CD14-positive monocyte (primary cell): ENCODE measurements around the gene SPATA2L. TPM values are rescaled to one million over a fixed set of nuclear protein-coding genes. Genes with fewer than 3 reads are reported as not detected.

Experiments used
- DNase-seq, 3 donors: peaks; one replicate each; pipeline ENCODE4 v3.0.0-alpha.2; 2011 to 2022
- H2AFZ ChIP-seq: 2 replicates; pipeline ENCODE4 v1.6.0; 2012; ENCODE audit warnings: mild to moderate bottlenecking, low read depth, low read length, inconsistent platforms; ENCODE audit not compliant: insufficient read depth, poor library complexity, severe bottlenecking
- H3K27ac ChIP-seq, 2 donors: 1 replicate in 1 of 2; 2 replicates in 1 of 2; pipeline ENCODE4 v1.5.1; 2012 to 2013; ENCODE audit warnings: low read length in 2 of 2, control low read depth in 1 of 2, inconsistent platforms in 1 of 2, low read depth in 1 of 2, mild to moderate bottlenecking in 1 of 2
- H3K27me3 ChIP-seq, 2 donors: one replicate each; pipeline versions ENCODE4 v1.6.0 to v1.6.1; 2011 to 2013; ENCODE audit warnings: low read length in 2 of 2; ENCODE audit not compliant: control insufficient read depth in 2 of 2, insufficient read depth in 2 of 2
- H3K36me3 ChIP-seq, 2 donors: replicated peaks in 1 of 2; 1 replicate in 1 of 2; 2 replicates in 1 of 2; pipeline versions ENCODE4 v1.5.1 to v1.6.1; 2012 to 2013; ENCODE audit warnings: low read length in 2 of 2, control low read depth in 1 of 2, inconsistent platforms in 1 of 2, mild to moderate bottlenecking in 1 of 2; ENCODE audit not compliant: insufficient read depth in 2 of 2, control insufficient read depth in 1 of 2
- H3K4me1 ChIP-seq, 2 donors: 1 replicate in 1 of 2; 2 replicates in 1 of 2; pipeline versions ENCODE4 v1.5.1 to v1.6.1; 2012 to 2013; ENCODE audit warnings: low read length in 2 of 2, control low read depth in 1 of 2, inconsistent platforms in 1 of 2, mild to moderate bottlenecking in 1 of 2, moderate library complexity in 1 of 2; ENCODE audit not compliant: insufficient read depth in 2 of 2, control insufficient read depth in 1 of 2
- H3K4me2 ChIP-seq: replicated peaks from 2 replicates; pipeline ENCODE3; 2012; ENCODE audit warnings: low read length, moderate library complexity, mild to moderate bottlenecking; ENCODE audit not compliant: poor library complexity, severe bottlenecking; ENCODE audit errors: extremely low read depth
- H3K4me3 ChIP-seq, 3 experiments: fragments of 200-600 bp in 1 of 3; sonication (generic) in 1 of 3; replicated peaks in 1 of 3; 1 replicate in 2 of 3; 2 replicates in 1 of 3; pipeline ENCODE4 v1.5.1; 2011 to 2013; ENCODE audit warnings: low read length in 3 of 3, mild to moderate bottlenecking in 3 of 3, control low read depth in 2 of 3, low read depth in 2 of 3, inconsistent platforms in 1 of 3, moderate library complexity in 1 of 3
- H3K79me2 ChIP-seq: 2 replicates; pipeline ENCODE4 v1.6.0; 2012; ENCODE audit warnings: mild to moderate bottlenecking, control low read depth, inconsistent platforms, low read length, moderate library complexity; ENCODE audit not compliant: insufficient read depth
- H3K9ac ChIP-seq: 2 replicates; pipeline ENCODE4 v1.6.0; 2017; ENCODE audit warnings: low read length, mild to moderate bottlenecking; ENCODE audit not compliant: insufficient read depth, poor library complexity, severe bottlenecking
- H3K9me3 ChIP-seq, 2 donors: replicated peaks in 1 of 2; 1 replicate in 1 of 2; 2 replicates in 1 of 2; pipeline versions ENCODE4 v1.5.1 to v1.6.1; 2012 to 2013; ENCODE audit warnings: low read length in 2 of 2, control low read depth in 1 of 2; ENCODE audit not compliant: control insufficient read depth in 1 of 2, insufficient read depth in 1 of 2
- H4K20me1 ChIP-seq: 2 replicates; pipeline ENCODE4 v1.6.0; 2012; ENCODE audit warnings: mild to moderate bottlenecking, low read length, control low read depth, moderate library complexity; ENCODE audit not compliant: insufficient read depth
- H3K27ac Mint-ChIP-seq, 7 donors: one replicate each; pipeline ENCODE4 v1.8.0; 2020; ENCODE audit warnings: mild to moderate bottlenecking in 7 of 7, mixed read lengths in 7 of 7, moderate library complexity in 6 of 7, inconsistent platforms in 2 of 7
- H3K27me3 Mint-ChIP-seq, 3 donors: one replicate each; pipeline ENCODE4 v1.8.0; 2021 to 2022; ENCODE audit warnings: low read depth in 3 of 3, mild to moderate bottlenecking in 3 of 3, mixed read lengths in 3 of 3, moderate library complexity in 3 of 3, inconsistent platforms in 1 of 3
- H3K36me3 Mint-ChIP-seq, 2 donors: one replicate each; pipeline ENCODE4 v1.8.0; 2020; ENCODE audit warnings: mixed read lengths in 2 of 2, inconsistent platforms in 1 of 2, mild to moderate bottlenecking in 1 of 2
- H3K4me1 Mint-ChIP-seq: one replicate; pipeline ENCODE4 v1.8.0; 2020; ENCODE audit warnings: mild to moderate bottlenecking, mixed read lengths
- H3K4me3 Mint-ChIP-seq, 2 donors: one replicate each; pipeline ENCODE4 v1.8.0; 2020; ENCODE audit warnings: mild to moderate bottlenecking in 2 of 2, mixed read lengths in 2 of 2, moderate library complexity in 1 of 2
- H3K9me3 Mint-ChIP-seq, 7 donors: one replicate each; pipeline ENCODE4 v1.8.0; 2020 to 2022; ENCODE audit warnings: mixed read lengths in 7 of 7, mild to moderate bottlenecking in 6 of 7, moderate library complexity in 6 of 7, inconsistent platforms in 2 of 7
- CTCF ChIP-seq: fragments of 200-600 bp; IDR thresholded peaks from one replicate; pipeline ENCODE4 v1.8.0; 2022; ENCODE audit warnings: antibody characterized with exemption, mild to moderate bottlenecking
- WGBS: methylation state at CpG from one replicate; pipeline ENCODE4 v1.1.5; 2013; ENCODE audit warnings: missing lambda C conversion rate; ENCODE audit not compliant: insufficient coverage; 5-methylcytosine and 5-hydroxymethylcytosine counted together
- intact Hi-C, 2 donors: fragments of 100-400 bp; cut with micrococcal nuclease; formaldehyde crosslinking; loops; one replicate each; pipeline versions ENCODE4 v1.15.0 to v1.15.1; 2023
- polyA plus RNA-seq, 3 donors: library from polyadenylated mRNA; depleted of rRNA in 1 of 3; unstranded in 2 of 3; stranded (reverse) in 1 of 3; fragments of 300-500 nt in 2 of 3; fragments of >200 nt in 1 of 3; fragmentation: Illumina TruSeq in 2 of 3; gene quantifications; 1 replicate in 2 of 3; 2 replicates in 1 of 3; pipeline ENCODE4 v1.2.3, GENCODE V29; 2012 to 2021

SPATA2L gene
- polyA plus RNA-seq, 3 donors = 10.0 to 17.6 (median 15.1) TPM

DNA sequence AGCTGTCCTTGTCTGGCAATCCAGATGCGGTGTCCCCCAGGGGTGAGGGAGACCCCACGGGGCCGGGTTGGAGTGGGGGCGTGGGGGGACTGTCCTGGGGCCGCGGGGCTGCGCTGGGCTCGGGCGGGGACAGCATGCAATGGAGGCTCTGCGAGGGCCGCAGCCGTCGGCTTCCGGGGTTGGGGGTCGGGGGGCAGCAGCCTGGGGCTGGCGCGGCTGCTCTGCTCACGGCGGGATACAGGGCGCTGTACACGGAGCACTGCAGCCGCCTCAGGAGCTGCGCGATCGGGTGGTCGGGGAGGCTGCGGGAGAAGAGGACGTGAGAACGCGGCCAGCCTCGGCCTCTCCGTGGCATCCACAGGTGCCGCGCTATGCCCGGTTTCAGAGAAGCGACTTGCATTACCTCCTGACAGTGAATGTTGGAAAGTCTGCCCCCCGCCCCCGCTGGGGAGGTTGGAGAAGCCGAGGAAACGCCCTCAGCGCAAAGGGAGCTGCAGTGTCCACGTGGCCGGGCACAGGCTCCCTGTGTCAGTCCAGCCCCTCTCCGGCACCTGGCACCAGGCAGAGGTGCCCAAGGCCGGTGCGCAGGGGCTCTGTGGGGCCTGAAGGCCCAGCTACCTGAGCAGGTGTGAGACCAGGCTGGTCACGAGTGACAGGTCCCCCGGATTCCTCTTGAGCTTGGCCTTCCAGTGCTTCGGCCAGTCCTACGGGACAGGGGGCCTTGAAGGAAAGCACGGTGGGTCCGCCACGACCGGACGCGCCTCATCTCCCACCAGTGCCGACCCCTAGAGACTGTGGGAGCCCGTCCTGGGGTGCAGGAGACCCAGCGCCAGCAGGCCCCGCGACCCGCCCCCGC lies 9.4 kb upstream of the SPATA2L start:
- no peaks in the 10 kb centered on the region for H4K20me1 ChIP-seq
- no peak for DNase-seq
- WGBS = 95% methylated on average over 46 of the region's 63 CpGs
- Mint-ChIP-seq H3K36me3 (peaks cover 7 to 23% of the 10 kb centered on the region in 2 donors), H3K4me3 (no peak overlapping the region), H3K9me3 (peaks cover 0 to 2% (median 0%) of the 10 kb centered on the region in 7 donors), H3K27me3 (peaks cover 10 to 20% (median 16%) of the 10 kb centered on the region in 3 donors), H3K27ac (no peak overlapping the region), H3K4me1 (peaks cover 11% of the 10 kb centered on the region)
- no peak overlapping the region for H3K4me3 ChIP-seq
- no peak for TF ChIP-seq CTCF
- H3K79me2 ChIP-seq = no peaks in the 10 kb centered on the region
- no peaks in the 10 kb centered on the region for H3K9me3 ChIP-seq
- H3K9ac ChIP-seq = no peak overlapping the region
- intact Hi-C loops = no loop called here
- H3K27ac ChIP-seq = no peak overlapping the region
- peaks cover 0 to 12% of the 10 kb centered on the region in 2 donors for H3K27me3 ChIP-seq
- peak overlapping the region; percentile 74 for H3K4me2 ChIP-seq
- peaks cover 9 to 18% of the 10 kb centered on the region in 2 donors for H3K36me3 ChIP-seq
- H3K4me1 ChIP-seq = peaks cover 16 to 17% of the 10 kb centered on the region in 2 donors
- H2AFZ ChIP-seq = no peak overlapping the region

GRCh38 chr16:89709716-89710432 lies 8.4 kb upstream of the SPATA2L start:
- Histone ChIP-seq H3K4me3 (no peak overlapping the region), H3K9ac (no peak overlapping the region), H4K20me1 (no peaks in the 10 kb centered on the region), H3K27ac (no peak overlapping the region), H3K27me3 (peaks cover 0 to 12% of the 10 kb centered on the region in 2 donors), H3K79me2 (no peaks in the 10 kb centered on the region), H3K4me1 (peaks cover 17 to 20% of the 10 kb centered on the region in 2 donors), H2AFZ (no peak overlapping the region), H3K4me2 (no peak overlapping the region), H3K9me3 (no peaks in the 10 kb centered on the region), H3K36me3 (peaks cover 9 to 18% of the 10 kb centered on the region in 2 donors)
- no peak for DNase-seq
- Mint-ChIP-seq H3K27ac (no peak overlapping the region), H3K4me1 (peaks cover 13% of the 10 kb centered on the region), H3K4me3 (no peak overlapping the region), H3K36me3 (peaks cover 7 to 23% of the 10 kb centered on the region in 2 donors), H3K27me3 (peaks cover 11 to 24% (median 24%) of the 10 kb centered on the region in 3 donors), H3K9me3 (peaks cover 0 to 2% (median 0%) of the 10 kb centered on the region in 7 donors)
- intact Hi-C loops = no loop called here
- WGBS = 97% methylated on average over 11 of the region's 19 CpGs
- no peak for TF ChIP-seq CTCF
